Measurements from ENCODE around the gene OR4K15. TPM values are rescaled to one million over a fixed set of nuclear protein-coding genes. Genes with fewer than 3 reads are reported as not detected.

OR4K15 gene
- total and polyA plus RNA-seq, 2 donors from 2014 or later = not detected

DNA sequence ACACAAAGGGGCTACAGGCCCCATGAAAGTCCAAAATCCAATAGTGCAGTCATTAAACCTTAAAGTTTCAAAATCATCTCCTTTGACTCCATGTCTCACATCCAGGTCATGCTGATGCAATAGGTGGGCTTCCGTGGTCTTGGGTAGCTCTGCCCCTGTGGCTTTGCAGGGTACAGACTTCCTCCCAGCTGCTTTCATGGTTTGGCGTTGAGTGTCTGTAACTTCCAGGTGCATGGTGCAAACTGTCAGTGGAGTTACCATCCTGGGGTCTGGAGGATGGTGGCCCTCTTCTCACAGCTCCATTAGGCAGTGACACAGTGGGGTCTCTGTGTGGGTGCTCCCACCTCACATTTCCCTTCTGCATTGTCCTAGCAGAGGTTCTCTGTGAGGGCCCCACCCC, 18.0 kb downstream of the OR4K15 start:
- no peak for DNase-seq
- Histone ChIP-seq H3K4me3 (ENCODE audit: low read length in 3 of 3) (no peak overlapping the region), H3K27ac (ENCODE audit: low read depth in 2 of 2, low read length in 2 of 2) (no peak overlapping the region), H3K27me3 (ENCODE audit: control insufficient read depth, insufficient read depth, low read length) (no peaks in the 10 kb centered on the region), H3K36me3 (ENCODE audit: control insufficient read depth in 2 of 3, insufficient read depth in 3 of 3, low read length in 3 of 3) (no peaks in the 10 kb centered on the region), H3K4me1 (ENCODE audit: control insufficient read depth in 2 of 3, insufficient read depth in 2 of 3, low read depth in 1 of 3, low read length in 3 of 3) (no peaks in the 10 kb centered on the region), H3K9me3 (ENCODE audit: control insufficient read depth in 2 of 3, insufficient read depth in 1 of 3, low read length in 3 of 3) (no peaks in the 10 kb centered on the region), H3K9ac (ENCODE audit: low read length in 3 of 3) (no peak overlapping the region)
- intact Hi-C loops (cut with DNase I) = no loop called here
- TF ChIP-seq, protein P1, sequence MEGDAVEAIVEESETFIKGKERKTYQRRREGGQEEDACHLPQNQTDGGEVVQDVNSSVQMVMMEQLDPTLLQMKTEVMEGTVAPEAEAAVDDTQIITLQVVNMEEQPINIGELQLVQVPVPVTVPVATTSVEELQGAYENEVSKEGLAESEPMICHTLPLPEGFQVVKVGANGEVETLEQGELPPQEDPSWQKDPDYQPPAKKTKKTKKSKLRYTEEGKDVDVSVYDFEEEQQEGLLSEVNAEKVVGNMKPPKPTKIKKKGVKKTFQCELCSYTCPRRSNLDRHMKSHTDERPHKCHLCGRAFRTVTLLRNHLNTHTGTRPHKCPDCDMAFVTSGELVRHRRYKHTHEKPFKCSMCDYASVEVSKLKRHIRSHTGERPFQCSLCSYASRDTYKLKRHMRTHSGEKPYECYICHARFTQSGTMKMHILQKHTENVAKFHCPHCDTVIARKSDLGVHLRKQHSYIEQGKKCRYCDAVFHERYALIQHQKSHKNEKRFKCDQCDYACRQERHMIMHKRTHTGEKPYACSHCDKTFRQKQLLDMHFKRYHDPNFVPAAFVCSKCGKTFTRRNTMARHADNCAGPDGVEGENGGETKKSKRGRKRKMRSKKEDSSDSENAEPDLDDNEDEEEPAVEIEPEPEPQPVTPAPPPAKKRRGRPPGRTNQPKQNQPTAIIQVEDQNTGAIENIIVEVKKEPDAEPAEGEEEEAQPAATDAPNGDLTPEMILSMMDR (IDR thresholded peaks at IDR 0.05; ENCODE audit: borderline replicate concordance, extremely low read depth, insufficient read depth) = no peak
- no peak for FAIRE-seq

DNA sequence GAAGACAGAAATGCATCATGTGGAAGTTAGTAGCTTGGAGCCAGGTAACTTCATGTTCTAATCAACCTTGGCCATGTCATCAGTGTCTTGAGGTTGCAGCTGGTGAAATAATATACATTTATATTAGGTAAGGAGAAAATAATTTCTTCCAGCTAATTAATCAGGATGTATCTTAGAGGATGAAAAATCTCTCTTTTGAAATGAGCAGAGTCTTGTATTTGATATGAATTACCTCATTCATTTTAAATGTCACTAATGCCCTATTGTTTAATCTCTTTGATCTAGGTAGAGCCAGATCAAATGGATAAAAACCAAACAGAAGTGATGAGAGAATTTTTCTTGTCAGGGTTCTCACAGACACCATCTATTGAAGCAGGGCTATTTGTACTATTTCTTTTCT, 26.5 kb downstream of the OR4K15 start, which contains the start of gene OR4Q2:
OR4Q2 (plus strand) TSS at position 301 of the 400 bp plus-strand sequence.
- DNase-seq (no peak), FAIRE-seq (no peak)
- Histone ChIP-seq H3K4me3 (ENCODE audit: low read length in 3 of 3) (no peak within 1 kb of the TSS), H3K9me3 (ENCODE audit: control insufficient read depth in 2 of 3, insufficient read depth in 1 of 3, low read length in 3 of 3) (no peaks in the 10 kb centered on the region), H3K4me1 (ENCODE audit: control insufficient read depth in 2 of 3, insufficient read depth in 2 of 3, low read depth in 1 of 3, low read length in 3 of 3) (no peaks in the 10 kb centered on the region), H3K9ac (ENCODE audit: low read length in 3 of 3) (no peak within 1 kb of the TSS), H3K27me3 (ENCODE audit: control insufficient read depth, insufficient read depth, low read length) (no peaks in the 10 kb centered on the region), H3K36me3 (ENCODE audit: control insufficient read depth in 2 of 3, insufficient read depth in 3 of 3, low read length in 3 of 3) (no peaks in the 10 kb centered on the region), H3K27ac (ENCODE audit: low read depth in 2 of 2, low read length in 2 of 2) (no peak within 1 kb of the TSS)
- intact Hi-C loops (cut with DNase I) = no loop called here
- TF ChIP-seq, protein P1 (IDR thresholded peaks at IDR 0.05; ENCODE audit: borderline replicate concordance, extremely low read depth, insufficient read depth) = no peak

DNA sequence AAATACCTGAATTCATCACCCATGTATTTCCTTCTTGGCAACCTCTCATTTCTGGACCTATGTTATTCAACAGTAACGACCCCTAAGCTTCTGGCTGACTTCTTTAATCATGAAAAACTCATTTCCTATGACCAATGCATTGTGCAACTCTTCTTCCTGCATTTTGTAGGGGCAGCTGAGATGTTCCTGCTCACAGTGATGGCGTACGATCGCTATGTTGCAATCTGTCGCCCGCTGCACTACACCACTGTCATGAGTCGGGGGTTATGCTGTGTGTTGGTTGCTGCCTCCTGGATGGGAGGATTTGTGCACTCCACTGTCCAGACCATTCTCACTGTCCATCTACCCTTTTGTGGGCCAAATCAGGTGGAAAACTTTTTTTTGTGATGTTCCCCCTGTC, 26.9 kb downstream of the OR4K15 start:
- no peak for FAIRE-seq
- no peak for DNase-seq
- no peak overlapping the region for H3K9ac ChIP-seq (ENCODE audit: low read length in 3 of 3)
- H3K4me1 ChIP-seq (ENCODE audit: control insufficient read depth in 2 of 3, insufficient read depth in 2 of 3, low read depth in 1 of 3, low read length in 3 of 3) = no peaks in the 10 kb centered on the region
- H3K27me3 ChIP-seq (ENCODE audit: control insufficient read depth, insufficient read depth, low read length) = no peaks in the 10 kb centered on the region
- no peak overlapping the region for H3K4me3 ChIP-seq (ENCODE audit: low read length in 3 of 3)
- no peaks in the 10 kb centered on the region for H3K36me3 ChIP-seq (ENCODE audit: control insufficient read depth in 2 of 3, insufficient read depth in 3 of 3, low read length in 3 of 3)
- no peak overlapping the region for H3K27ac ChIP-seq (ENCODE audit: low read depth in 2 of 2, low read length in 2 of 2)
- intact Hi-C loops (cut with DNase I) = no loop called here
- TF ChIP-seq, protein P1 (IDR thresholded peaks at IDR 0.05; ENCODE audit: borderline replicate concordance, extremely low read depth, insufficient read depth) = no peak
- no peaks in the 10 kb centered on the region for H3K9me3 ChIP-seq (ENCODE audit: control insufficient read depth in 2 of 3, insufficient read depth in 1 of 3, low read length in 3 of 3)

DNA sequence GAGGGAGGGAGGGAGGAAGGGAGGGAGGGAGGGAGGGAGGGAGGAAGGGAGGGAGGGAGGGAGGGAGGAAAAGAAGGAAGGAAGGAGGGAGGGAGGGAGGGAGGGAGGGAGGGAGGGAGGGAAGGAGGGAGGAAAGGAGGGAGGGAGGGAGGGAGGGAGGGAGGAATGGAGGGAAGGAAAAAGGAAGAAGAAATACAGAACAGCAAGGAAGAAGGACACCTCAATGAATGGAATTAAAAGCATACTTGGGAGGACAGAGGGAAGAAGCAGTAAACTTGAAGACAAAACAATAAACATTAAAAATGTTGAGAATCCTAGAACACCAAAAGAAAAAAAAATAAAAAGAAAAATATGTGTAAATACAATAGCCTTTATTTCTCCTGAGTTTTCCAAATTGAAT, 32.8 kb downstream of the OR4K15 start:
- H3K4me1 ChIP-seq (ENCODE audit: control insufficient read depth in 2 of 3, insufficient read depth in 2 of 3, low read depth in 1 of 3, low read length in 3 of 3) = no peaks in the 10 kb centered on the region
- no peaks in the 10 kb centered on the region for H3K36me3 ChIP-seq (ENCODE audit: control insufficient read depth in 2 of 3, insufficient read depth in 3 of 3, low read length in 3 of 3)
- DNase-seq (no peak), FAIRE-seq (no peak)
- no peak overlapping the region for H3K4me3 ChIP-seq (ENCODE audit: low read length in 3 of 3)
- no peaks in the 10 kb centered on the region for H3K27me3 ChIP-seq (ENCODE audit: control insufficient read depth, insufficient read depth, low read length)
- intact Hi-C loops (cut with DNase I) = no loop called here
- peaks cover 0 to 5% (median 2%) of the 10 kb centered on the region in 3 donors for H3K9me3 ChIP-seq (ENCODE audit: control insufficient read depth in 2 of 3, insufficient read depth in 1 of 3, low read length in 3 of 3)
- H3K27ac ChIP-seq (ENCODE audit: low read depth in 2 of 2, low read length in 2 of 2) = no peak overlapping the region
- TF ChIP-seq, protein P1 (IDR thresholded peaks at IDR 0.05; ENCODE audit: borderline replicate concordance, extremely low read depth, insufficient read depth) = no peak
- H3K9ac ChIP-seq (ENCODE audit: low read length in 3 of 3) = no peak overlapping the region
